Cortex of kidney (tissue), 1 donor: ENCODE results near the gene UBE2L5.

ENCODE experiments used
- DNase-seq: peaks from one replicate; lab custom pipeline; 2025; lab: John Stamatoyannopoulos, UW

UBE2L5 gene

GRCh38 chr13:30406779-30407416 lies 15.4 kb upstream of the UBE2L5 start:
- no peak for DNase-seq

- peak; percentile 85 for DNase-seq
These were observed 13.8 kb upstream of the UBE2L5 start for GRCh38 chr13:30408319-30409101.

- no peak for DNase-seq
These were observed 12.2 kb upstream of the UBE2L5 start for GRCh38 chr13:30409886-30410704.

- DNase-seq = no peak
These were observed 11.6 kb upstream of the UBE2L5 start for GRCh38 chr13:30410705-30411125.

GRCh38 chr13:30412346-30412745 lies 9.9 kb upstream of the UBE2L5 start:
- no peak for DNase-seq

- DNase-seq = no peak
These were observed 8.5 kb upstream of the UBE2L5 start for GRCh38 chr13:30413842-30414241.

- no peak for DNase-seq
These were observed 6.8 kb upstream of the UBE2L5 start for GRCh38 chr13:30415430-30416030.

- DNase-seq = no peak
These were observed 5.8 kb upstream of the UBE2L5 start for GRCh38 chr13:30416471-30416870.

- no peak for DNase-seq
These were observed 4.1 kb upstream of the UBE2L5 start for GRCh38 chr13:30418075-30418716.

GRCh38 chr13:30418717-30419459 lies 3.4 kb upstream of the UBE2L5 start:
- no peak for DNase-seq

- no peak for DNase-seq
These were observed 920 bp upstream of the UBE2L5 start for GRCh38 chr13:30421093-30422053.

- DNase-seq = no peak
These were observed 1.6 kb downstream of the UBE2L5 start for GRCh38 chr13:30423891-30424290.

- no peak for DNase-seq
These were observed 6.9 kb downstream of the UBE2L5 start for GRCh38 chr13:30429235-30429634.

- DNase-seq = no peak
These were observed 7.7 kb downstream of the UBE2L5 start for GRCh38 chr13:30429721-30430694.

GRCh38 chr13:30431269-30431940 lies 9.1 kb downstream of the UBE2L5 start:
- no peak for DNase-seq

- no peak for DNase-seq
These were observed 13.7 kb downstream of the UBE2L5 start for GRCh38 chr13:30435911-30436451.

GRCh38 chr13:30437177-30437576 lies 14.9 kb downstream of the UBE2L5 start:
- no peak for DNase-seq

GRCh38 chr13:30438286-30438685 lies 16.0 kb downstream of the UBE2L5 start:
- no peak for DNase-seq
